ENCODE measurements around the gene ZNF296.

DNA sequence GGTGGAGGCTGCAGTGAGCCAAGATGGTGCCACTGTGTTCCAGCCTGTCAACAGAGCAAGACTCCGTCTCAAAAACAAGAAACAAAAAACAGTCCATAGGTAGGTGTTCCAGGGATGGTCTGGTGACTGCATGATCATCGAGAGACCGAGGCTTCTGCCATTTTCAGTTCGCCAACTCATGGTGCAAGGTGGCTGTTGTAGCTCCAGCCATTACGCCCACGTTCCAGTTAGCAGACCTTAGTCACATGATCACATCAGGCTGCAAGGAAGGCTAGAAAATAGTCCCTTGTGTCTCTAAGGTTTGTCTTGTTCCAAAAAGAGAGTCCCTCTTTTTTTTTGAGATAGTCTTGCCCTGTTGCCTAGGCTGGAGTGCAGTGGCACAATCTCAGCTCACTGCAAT, 40.5 kb downstream of the ZNF296 start:
- no peak for TF ChIP-seq POLR2A (IDR thresholded peaks at IDR 0.05)
- TF ChIP-seq, protein P1, sequence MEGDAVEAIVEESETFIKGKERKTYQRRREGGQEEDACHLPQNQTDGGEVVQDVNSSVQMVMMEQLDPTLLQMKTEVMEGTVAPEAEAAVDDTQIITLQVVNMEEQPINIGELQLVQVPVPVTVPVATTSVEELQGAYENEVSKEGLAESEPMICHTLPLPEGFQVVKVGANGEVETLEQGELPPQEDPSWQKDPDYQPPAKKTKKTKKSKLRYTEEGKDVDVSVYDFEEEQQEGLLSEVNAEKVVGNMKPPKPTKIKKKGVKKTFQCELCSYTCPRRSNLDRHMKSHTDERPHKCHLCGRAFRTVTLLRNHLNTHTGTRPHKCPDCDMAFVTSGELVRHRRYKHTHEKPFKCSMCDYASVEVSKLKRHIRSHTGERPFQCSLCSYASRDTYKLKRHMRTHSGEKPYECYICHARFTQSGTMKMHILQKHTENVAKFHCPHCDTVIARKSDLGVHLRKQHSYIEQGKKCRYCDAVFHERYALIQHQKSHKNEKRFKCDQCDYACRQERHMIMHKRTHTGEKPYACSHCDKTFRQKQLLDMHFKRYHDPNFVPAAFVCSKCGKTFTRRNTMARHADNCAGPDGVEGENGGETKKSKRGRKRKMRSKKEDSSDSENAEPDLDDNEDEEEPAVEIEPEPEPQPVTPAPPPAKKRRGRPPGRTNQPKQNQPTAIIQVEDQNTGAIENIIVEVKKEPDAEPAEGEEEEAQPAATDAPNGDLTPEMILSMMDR (IDR thresholded peaks at IDR 0.05), result no peak
